Myocyte (in vitro differentiated cells): Measurements from ENCODE around the gene HDDC3. TPM values are rescaled to one million over a fixed set of nuclear protein-coding genes. Genes with fewer than 3 reads are reported as not detected.

Experiments
- DNase-seq: peaks from one replicate; pipeline ENCODE4 v3.0.0-alpha.2; 2012; ENCODE audit warnings: low read depth
- total RNA-seq: library from RNA; depleted of rRNA; stranded (reverse); fragments of >200 nt; gene quantifications from 2 replicates; pipeline ENCODE4 v1.2.3, GENCODE V29; 2014

The HDDC3 gene
- total RNA-seq, 1 donor from 2014 or later = 8.9 TPM

DNA sequence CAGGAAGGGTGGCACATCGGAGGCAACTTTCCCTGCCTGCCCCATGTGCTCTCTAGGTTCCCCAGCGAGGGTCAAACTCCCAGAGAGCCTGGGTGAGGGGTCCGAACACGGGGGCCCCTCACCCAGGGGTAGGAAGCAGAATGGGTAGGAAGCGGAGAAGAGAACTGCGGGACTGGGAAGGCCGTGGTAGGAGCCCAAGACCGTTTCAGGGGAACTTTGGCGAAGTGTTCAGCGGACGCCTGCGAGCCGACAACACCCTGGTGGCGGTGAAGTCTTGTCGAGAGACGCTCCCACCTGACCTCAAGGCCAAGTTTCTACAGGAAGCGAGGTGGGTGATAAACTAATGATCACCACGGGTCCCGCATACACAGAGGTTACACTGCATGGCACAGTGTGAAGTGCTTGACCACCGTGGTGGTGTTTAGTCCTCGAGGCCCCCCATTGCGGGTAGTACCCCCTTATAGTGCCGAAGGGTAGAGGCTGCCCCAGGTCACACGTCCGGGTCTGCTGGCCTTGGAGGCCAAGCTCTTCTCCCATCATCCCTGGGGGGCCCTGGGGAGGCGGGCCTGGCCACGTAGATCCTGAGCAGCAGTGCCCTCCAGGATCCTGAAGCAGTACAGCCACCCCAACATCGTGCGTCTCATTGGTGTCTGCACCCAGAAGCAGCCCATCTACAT is 39.7 kb downstream of the HDDC3 start:
- DNase-seq = no peak

DNA sequence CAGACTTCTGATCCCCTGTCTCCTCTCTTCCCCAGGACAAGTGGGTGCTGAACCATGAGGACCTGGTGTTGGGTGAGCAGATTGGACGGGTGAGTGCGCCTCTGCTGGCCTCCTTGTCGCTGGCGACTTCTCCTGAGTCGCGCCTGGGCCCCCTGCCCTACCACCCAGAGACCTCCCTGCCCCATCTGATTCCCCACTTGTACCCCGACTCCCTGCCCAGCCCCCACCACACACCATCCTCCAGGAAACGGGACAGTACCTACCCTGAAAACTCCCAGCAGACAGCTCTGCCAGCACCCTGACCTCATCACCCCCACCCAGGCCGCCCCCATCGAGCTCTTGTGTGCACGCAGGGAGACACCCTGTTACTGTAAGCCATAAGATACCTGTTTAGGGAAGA is 40.3 kb downstream of the HDDC3 start:
- DNase-seq = no peak

- DNase-seq = no peak
Observed at GRCh38 chr15:90891346-90891949, 40.9 kb downstream of the HDDC3 start.

DNA sequence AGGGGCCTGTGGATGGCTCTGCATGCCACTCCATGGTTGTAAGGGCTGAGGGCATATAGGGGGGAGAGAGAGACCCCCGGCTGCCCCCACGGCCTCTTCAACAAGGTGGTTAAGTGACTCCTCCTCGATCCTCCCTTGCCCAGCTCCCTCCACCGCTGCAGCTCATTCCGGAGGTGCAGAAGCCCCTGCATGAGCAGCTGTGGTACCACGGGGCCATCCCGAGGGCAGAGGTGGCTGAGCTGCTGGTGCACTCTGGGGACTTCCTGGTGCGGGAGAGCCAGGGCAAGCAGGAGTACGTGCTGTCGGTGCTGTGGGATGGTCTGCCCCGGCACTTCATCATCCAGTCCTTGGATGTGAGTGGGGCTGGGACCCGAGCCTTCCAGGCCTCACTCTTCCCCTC is 41.5 kb downstream of the HDDC3 start:
- no peak for DNase-seq

DNA sequence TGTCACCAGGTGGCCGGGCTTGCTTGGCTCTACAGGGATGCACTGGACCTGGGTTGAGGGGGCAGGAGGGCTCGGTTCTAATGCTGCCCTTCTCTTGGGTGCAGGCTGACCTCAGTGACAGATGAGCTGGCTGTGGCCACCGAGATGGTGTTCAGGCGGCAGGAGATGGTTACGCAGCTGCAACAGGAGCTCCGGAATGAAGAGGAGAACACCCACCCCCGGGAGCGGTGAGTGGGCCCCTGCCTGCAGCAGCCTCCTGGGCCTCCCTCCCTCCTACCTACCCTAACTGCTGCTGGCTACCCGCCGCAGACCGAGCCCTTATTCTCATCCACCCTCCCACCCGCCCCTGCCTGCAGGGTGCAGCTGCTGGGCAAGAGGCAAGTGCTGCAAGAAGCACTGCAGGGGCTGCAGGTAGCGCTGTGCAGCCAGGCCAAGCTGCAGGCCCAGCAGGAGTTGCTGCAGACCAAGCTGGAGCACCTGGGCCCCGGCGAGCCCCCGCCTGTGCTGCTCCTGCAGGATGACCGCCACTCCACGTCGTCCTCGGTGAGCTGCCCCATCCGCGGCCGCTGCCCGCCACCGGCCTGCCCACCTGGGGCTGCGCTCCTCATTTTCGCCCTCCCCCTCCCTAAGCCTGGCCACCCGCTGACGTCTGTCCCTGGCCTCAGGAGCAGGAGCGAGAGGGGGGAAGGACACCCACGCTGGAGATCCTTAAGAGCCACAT is 42.5 kb downstream of the HDDC3 start:
- no peak for DNase-seq

- no peak for DNase-seq
Observed at GRCh38 chr15:90889313-90889730, 43.0 kb downstream of the HDDC3 start.

DNA sequence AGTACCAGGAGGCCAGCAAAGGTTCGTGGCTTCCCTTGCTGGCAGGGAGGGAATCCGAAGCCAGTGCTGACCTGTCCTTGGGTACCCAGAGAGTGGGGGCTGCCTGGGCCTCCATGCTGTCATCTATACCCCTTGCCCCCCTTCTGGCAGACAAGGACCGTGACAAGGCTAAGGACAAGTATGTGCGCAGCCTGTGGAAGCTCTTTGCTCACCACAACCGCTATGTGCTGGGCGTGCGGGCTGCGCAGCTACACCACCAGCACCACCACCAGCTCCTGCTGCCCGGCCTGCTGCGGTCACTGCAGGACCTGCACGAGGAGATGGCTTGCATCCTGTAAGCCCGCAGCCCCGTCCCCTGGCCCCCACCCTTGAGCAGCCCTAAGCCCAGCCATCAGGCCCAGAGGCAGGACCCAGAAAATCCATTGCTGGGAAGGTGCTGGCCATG is 45.3 kb downstream of the HDDC3 start:
- DNase-seq = no peak

DNA sequence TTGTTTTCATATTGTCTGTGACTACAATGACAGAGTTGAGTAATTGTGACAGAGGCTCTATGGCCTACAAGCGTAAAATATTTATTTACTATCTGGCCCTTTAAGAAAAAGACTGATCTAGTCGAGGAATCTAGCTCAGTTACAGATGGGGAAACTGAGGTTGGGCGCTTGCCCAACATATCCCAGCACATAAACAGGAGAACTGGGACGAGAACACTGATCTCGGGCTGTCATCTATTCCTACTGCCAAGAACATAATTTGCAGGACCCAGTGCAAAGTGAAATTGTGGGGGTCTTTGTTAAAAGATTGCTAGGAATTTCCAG is 46.1 kb downstream of the HDDC3 start:
- no peak for DNase-seq

- DNase-seq = peak; percentile 53
Observed at GRCh38 chr15:90885432-90886290, 46.7 kb downstream of the HDDC3 start.

- DNase-seq = no peak
Observed at GRCh38 chr15:90884719-90885431, 47.5 kb downstream of the HDDC3 start.

DNA sequence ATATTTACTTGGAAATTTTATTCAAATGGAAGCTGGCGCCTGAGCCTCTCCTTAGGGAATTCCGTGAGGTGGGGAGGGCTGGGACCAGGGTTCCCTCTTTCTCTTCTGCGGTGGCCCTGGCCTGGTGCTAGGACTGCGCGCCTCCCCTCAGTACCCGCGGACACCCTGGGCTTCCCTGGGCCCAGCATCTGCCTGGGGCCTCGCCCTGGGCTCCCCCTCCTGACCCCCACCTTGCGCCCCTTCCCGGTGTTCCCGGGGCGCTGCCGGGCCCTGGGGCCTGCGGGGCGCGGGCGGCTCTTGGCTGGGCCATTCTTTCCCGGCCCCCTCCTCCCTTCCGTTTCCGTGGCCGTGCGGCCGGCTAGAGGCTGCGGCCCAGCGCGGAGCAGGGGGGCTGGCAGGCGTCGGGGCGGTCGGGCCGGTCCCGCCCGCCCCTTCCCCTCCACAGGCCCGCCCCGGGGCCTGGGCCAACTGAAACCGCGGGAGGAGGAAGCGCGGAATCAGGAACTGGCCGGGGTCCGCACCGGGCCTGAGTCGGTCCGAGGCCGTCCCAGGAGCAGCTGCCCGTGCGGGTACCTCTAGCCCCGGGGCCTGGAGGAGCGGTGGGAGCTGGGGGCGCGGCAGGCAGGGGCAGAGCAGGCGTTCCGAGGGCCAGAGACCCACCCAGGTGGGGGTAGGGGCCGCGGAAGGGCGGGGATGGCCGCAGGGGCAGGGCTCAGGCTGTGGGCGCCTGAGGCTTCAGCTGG is 48.2 kb downstream of the HDDC3 start, which contains the start of gene FES:
Gene FES (plus strand): TSS at position 529 of the 743 bp plus-strand sequence. CDS start 542 bp downstream, outside the sequence.
- no peak for DNase-seq

- DNase-seq = no peak
Observed at GRCh38 chr15:90883526-90883975, 48.8 kb downstream of the HDDC3 start.

DNA sequence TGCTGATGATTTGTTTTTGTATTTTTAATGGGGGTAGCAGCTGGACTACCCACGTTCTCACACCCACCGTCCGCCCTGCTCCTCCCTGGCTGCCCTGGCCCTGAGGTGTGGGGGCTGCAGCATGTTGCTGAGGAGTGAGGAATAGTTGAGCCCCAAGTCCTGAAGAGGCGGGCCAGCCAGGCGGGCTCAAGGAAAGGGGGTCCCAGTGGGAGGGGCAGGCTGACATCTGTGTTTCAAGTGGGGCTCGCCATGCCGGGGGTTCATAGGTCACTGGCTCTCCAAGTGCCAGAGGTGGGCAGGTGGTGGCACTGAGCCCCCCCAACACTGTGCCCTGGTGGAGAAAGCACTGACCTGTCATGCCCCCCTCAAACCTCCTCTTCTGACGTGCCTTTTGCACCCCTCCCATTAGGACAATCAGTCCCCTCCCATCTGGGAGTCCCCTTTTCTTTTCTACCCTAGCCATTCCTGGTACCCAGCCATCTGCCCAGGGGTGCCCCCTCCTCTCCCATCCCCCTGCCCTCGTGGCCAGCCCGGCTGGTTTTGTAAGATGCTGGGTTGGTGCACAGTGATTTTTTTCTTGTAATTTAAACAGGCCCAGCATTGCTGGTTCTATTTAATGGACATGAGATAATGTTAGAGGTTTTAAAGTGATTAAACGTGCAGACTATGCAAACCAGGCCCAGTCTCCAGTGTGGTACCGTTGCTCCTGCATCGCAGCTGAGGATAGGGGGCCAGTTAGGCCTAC is 49.4 kb downstream of the HDDC3 start:
- no peak for DNase-seq

GRCh38 chr15:90881978-90882721 is 50.2 kb downstream of the HDDC3 start:
- DNase-seq = no peak

GRCh38 chr15:90881181-90881977 is 51.0 kb downstream of the HDDC3 start:
- no peak for DNase-seq

- no peak for DNase-seq
Observed at GRCh38 chr15:90880381-90881145, 51.8 kb downstream of the HDDC3 start.
